Right lobe of liver (tissue), 4 donors: ENCODE data around the gene ARHGAP21.

Experiments used
- CTCF ChIP-seq, 4 donors: fragments of 200-600 bp in 3 of 4; fragments of 450-650 bp in 1 of 4; IDR thresholded peaks; one replicate each; pipeline versions ENCODE4 v1.5.1 to v1.8.0; 2016 to 2022; ENCODE audit warnings: antibody characterized with exemption in 4 of 4, mild to moderate bottlenecking in 2 of 4
- POLR2A ChIP-seq: fragments of 450-650 bp; IDR thresholded peaks from one replicate; pipeline ENCODE4 v1.6.1; 2017; ENCODE audit warnings: antibody characterized with exemption, mild to moderate bottlenecking
- donor health status: DM: no; HTN: no; CAD: no.
- donor health status: DM: no; HTN: no; CAD: no.
- donor health status: DM: no; HTN: yes; CAD: no.

GRCh38 chr10:24651923-24652322, 71.8 kb downstream of the ARHGAP21 start:
- TF ChIP-seq CTCF (IDR thresholded peaks at IDR 0.05) (no peak), POLR2A (no peak)
